HG02981 (cell line): ENCODE data around the gene ERICH6.

Source experiments
- ATAC-seq: cut with Tn5 transposase; IDR thresholded peaks from one replicate; pipeline ENCODE4 v1.9.1; 2021; ENCODE audit warnings: mild to moderate bottlenecking, moderate library complexity; ENCODE audit not compliant: unreplicated experiment

Gene ERICH6

DNA sequence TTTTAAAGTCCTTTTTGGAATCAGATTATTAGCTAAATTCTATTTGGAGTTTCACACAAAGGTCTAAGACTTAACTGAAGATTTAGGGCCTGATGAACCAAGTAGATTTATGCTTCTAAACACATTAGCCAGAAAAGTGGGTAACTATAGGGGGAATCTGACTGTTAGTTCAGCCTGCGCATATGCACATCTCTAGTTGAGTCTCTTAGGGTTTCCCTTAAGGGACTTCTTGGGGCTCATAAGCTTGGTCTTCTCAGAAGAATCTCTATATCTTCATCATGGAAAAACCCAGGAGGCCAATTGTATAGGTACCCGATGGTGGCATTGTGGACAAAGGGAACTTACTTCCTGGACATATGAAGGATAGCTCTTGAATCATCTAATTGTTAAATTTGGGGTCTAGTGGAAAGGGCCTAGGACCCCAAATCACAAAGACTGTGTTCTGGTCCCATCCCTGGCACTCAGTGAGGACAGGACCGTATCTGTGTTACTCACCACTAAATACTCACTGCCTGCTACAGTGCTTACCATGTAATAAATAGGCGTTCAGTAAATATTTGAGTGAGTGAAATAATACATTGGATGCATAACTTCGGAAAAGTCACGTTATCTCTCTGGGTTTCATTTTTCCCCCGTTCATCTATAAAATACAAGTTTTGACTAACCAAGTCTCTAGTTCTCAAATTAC is 83.6 kb downstream of the ERICH6 start:
- no peak for ATAC-seq

DNA sequence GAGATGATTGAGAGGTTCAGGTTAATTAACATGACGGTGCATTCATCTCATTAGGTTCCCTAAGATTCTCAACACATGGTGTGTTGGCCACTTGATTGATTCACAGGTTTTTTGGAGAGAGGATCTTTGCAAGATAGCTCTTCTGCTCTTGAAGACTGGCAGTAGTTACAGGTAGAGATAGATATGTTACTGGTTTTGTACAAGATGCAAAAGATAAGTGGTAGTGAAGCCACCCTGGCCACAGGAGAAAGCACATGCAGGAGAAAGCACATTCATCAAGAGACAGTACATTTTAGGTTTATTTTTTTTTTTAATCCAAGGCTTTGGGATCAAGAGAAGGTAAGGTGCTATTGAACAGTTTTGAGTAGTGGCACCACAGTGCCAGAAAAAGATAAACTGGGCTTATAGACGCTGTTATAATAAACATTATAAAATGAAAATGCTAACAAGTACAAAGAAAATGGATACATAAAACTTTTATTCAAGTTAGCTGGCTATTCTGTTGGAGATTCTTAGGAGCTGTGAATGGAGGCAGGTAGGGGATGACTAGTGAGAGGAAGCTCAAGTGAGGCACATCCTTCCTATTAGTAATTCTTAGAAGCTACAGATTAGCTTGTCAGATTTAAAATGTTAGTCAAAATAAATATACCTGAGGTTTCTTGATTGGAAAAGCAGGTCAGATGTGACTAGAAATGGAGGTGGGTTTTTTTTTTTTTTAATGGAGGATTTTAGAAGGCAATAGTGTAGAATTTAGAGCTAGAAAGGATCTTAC is 89.8 kb downstream of the ERICH6 start:
- no peak for ATAC-seq

DNA sequence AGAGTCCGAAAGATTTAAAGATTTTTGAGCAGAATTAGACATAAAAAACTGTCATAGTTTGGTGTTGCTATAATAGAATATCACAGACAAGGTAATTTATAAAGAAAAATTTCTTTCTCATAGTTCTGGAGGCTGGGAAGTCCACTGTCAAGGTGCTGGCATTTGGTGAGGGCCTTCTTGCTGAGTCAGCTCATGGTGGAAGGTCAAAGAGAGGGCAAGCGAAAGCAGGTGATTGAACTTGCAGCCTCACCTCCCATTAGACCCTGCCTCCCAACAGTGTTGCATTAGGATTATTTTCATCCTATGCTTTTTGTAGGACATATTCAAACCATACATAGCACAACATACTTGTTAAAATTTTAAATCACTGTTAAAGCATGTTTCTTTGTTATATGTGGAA is 90.7 kb downstream of the ERICH6 start:
- ATAC-seq = no peak

DNA sequence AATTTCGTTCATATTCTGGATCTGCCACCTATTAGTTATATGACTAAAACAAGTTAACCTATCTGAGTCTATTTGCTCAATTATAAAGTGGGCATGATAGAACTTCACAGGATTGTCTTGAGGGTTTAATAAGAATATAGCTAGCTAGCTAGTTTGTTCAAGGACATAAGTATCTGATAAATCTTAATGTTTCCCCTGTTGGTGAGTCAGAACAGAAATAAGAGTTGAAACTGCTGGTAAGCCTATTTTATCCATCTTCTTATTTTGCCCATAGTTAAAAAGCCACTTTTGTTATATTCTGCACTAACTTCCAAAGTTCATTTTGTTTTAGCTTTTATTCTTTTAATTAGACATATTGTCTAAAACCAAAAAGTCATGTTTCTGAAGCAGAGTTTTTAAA is 91.2 kb downstream of the ERICH6 start:
- no peak for ATAC-seq

DNA sequence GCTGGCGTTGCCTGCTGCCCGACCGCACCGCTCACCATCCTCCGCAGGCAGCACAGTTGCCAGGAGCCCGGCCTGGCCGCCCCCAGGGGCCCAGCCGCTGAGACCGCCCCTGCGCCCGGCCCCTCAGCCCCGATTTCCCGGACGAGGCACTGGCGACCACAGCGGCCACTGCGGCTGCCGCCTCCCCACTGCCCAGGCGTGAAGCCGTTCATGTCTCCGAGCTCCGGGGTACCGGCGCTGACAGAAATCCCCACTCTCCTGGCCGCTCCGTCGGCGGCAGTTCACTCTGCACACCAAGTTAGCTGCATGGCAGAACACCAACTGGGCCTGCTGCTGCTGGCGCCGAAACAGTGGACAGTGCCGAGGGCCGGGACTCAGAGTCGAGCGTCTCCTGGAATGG is 92.1 kb downstream of the ERICH6 start:
- ATAC-seq = no peak

DNA sequence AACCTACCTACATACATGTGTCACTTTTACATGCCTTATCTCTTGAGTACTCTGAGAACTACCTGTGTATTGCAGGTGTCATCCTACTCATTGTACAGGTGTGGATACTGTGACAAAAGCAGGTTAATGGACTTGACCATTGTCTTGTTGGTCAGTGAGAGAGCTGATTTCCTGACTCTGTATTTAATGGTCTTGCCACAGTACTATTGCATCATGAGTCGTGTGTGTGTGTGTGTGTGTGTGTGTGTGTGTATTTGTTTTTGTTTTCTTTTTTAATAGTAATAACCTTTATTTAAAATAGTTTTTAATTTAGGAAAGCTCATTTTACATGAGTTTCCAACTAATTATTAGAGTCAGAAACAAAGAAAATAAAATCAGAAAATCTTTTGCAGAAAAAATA is 92.9 kb downstream of the ERICH6 start:
- no peak for ATAC-seq

DNA sequence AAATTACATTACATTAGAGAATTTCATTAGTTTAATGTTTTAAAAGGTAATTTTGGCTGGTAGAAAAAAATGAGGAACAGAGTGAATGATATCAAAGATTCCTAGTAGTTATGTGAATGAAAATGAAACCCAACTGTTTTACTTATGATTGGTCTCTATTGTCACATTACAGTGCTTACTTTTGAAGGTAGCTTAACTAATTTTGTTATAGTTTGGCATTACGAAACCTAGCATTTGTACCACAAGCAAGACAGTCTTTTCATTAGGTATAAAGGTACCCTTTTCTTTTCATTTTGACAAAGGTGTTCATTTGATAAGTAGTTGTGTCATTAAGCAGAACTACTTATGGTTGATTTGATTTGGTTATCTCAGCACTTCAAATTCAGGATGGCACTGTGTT is 93.7 kb downstream of the ERICH6 start:
- no peak for ATAC-seq
